ENCODE data around the gene MGST3.
"Not testable (repeated sequence)": the region's sequence is repeated elsewhere in the genome, so short reads cannot be mapped to it uniquely, and the experiment has no call there.

The MGST3 gene

DNA sequence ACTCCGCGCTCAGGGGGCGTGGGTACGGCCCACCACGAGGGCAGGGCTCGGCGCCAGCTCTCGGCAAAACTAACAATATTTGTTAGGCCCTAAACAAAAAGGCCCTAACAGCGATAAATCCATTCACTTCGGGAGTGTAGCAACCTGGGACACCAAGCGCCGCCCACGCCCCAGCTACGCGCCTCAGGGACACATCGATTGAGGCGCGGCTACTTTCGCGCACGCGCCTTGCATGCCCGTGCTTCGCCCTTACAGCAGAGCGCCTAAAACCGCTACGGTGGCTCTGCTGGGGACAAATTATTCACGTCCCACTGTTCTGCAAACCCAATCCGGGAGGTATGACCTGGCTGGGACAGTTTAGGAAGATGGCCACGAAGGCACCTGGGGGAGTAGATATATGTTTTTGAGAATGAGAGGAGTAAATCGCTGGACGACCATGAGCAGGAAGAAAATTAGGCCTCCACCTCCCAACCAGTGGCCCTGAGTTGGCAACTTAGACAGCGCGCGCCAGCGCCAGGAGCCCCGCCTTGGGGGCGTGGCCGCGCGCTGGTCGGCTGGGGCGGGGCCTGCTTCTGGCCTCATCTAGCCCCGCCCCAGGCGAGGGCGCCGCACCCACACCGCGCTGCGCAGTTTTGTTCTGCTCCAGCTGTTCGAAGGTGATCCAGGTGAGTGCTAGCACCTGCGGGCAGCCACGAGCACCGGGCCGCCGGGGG lies at the start of gene MGST3:
MGST3 (plus strand) TSS at position 606 of the 713 bp plus-strand sequence. CDS start 18,614 bp downstream, outside the sequence.
- peak within 1 kb of the TSS; percentile 96 for H2AFZ ChIP-seq (ENCODE audit: low read depth)
- TF ChIP-seq, protein P1, sequence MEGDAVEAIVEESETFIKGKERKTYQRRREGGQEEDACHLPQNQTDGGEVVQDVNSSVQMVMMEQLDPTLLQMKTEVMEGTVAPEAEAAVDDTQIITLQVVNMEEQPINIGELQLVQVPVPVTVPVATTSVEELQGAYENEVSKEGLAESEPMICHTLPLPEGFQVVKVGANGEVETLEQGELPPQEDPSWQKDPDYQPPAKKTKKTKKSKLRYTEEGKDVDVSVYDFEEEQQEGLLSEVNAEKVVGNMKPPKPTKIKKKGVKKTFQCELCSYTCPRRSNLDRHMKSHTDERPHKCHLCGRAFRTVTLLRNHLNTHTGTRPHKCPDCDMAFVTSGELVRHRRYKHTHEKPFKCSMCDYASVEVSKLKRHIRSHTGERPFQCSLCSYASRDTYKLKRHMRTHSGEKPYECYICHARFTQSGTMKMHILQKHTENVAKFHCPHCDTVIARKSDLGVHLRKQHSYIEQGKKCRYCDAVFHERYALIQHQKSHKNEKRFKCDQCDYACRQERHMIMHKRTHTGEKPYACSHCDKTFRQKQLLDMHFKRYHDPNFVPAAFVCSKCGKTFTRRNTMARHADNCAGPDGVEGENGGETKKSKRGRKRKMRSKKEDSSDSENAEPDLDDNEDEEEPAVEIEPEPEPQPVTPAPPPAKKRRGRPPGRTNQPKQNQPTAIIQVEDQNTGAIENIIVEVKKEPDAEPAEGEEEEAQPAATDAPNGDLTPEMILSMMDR (conservative IDR thresholded peaks at IDR 0.05; ENCODE audit: low read depth, low read length): no peak

DNA sequence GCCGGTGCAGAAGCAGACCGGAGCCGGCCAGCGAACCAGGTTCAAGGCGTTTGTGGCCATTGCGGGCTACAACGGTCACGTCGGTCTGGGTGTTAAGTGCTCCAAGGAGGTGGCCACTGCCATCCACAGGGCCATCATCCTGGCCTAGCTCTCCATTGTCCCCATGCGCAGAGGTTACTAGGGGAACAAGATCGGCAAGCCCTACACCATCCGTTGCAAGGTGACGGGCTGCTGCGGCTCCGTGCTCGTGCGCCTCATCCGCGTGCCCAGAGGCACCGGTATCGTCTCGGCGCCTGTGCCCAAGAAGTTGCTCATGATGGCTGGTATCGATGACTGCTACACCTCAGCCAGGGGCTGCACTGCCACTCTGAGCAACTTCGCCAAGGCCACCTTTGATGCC lies 49.1 kb upstream of the MGST3 start:
- H3K4me2 ChIP-seq: no peak overlapping the region
- H3K27me3 ChIP-seq (ENCODE audit: insufficient read depth, low read depth): no peaks in the 10 kb centered on the region
- H2AFZ ChIP-seq (ENCODE audit: low read depth): no peak overlapping the region
- H3K4me3 ChIP-seq (IDR thresholded peaks at IDR 0.05; ENCODE audit: insufficient read depth, low read depth, low read length): no peak overlapping the region
- H3K4me1 ChIP-seq (ENCODE audit: low read depth, poor library complexity, severe bottlenecking): no peaks in the 10 kb centered on the region
- no peak overlapping the region for H3K9ac ChIP-seq
- TF ChIP-seq, protein P1 (conservative IDR thresholded peaks at IDR 0.05; ENCODE audit: low read depth, low read length): no peak
- no peaks in the 10 kb centered on the region for H4K20me1 ChIP-seq (ENCODE audit: insufficient read depth)
- H3K79me2 ChIP-seq (ENCODE audit: insufficient read depth, low read depth): no peaks in the 10 kb centered on the region
- no peaks in the 10 kb centered on the region for H3K36me3 ChIP-seq (ENCODE audit: insufficient read depth)
- H3K27ac ChIP-seq: no peak overlapping the region

More for the DNA sequence above, at the start of gene MGST3:
- no peaks in the 10 kb centered on the region for H4K20me1 ChIP-seq (ENCODE audit: insufficient read depth)
- peaks cover 24% of the 10 kb centered on the region for H3K4me1 ChIP-seq (ENCODE audit: low read depth, poor library complexity, severe bottlenecking)
- no peaks in the 10 kb centered on the region for H3K79me2 ChIP-seq (ENCODE audit: insufficient read depth, low read depth)
- peak within 1 kb of the TSS; percentile 84 for H3K4me3 ChIP-seq (IDR thresholded peaks at IDR 0.05; ENCODE audit: insufficient read depth, low read depth, low read length)
- H3K27ac ChIP-seq: peak within 1 kb of the TSS; percentile 89
- H3K4me2 ChIP-seq: peak within 1 kb of the TSS; percentile 87
- H3K36me3 ChIP-seq (ENCODE audit: insufficient read depth): no peaks in the 10 kb centered on the region
- H3K27me3 ChIP-seq (ENCODE audit: insufficient read depth, low read depth): no peaks in the 10 kb centered on the region
- H3K9ac ChIP-seq: peak within 1 kb of the TSS; percentile 90

DNA sequence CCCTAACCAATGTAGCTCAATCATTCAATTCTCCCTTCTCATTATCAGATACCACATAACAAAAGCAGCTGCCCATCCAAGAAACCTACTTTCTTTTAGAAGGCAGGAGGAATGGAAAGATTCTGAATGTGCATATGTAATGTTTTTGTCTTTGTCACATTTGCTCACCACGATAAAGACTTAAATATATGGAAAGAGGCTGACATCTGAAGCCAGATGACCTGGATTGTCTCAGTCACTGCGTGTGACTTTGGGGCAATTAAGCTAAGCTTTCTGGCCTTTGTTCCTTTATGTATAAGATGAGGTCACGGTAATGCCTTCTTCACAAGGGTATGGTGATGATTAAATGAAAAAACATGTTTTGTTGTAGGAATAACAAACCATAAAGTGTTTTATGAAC lies 44.6 kb upstream of the MGST3 start:
- Histone ChIP-seq H3K4me3 (IDR thresholded peaks at IDR 0.05; ENCODE audit: insufficient read depth, low read depth, low read length) (no peak overlapping the region), H2AFZ (ENCODE audit: low read depth) (no peak overlapping the region), H3K36me3 (ENCODE audit: insufficient read depth) (no peaks in the 10 kb centered on the region), H4K20me1 (ENCODE audit: insufficient read depth) (no peaks in the 10 kb centered on the region), H3K4me2 (no peak overlapping the region), H3K27ac (no peak overlapping the region), H3K79me2 (ENCODE audit: insufficient read depth, low read depth) (no peaks in the 10 kb centered on the region), H3K4me1 (ENCODE audit: low read depth, poor library complexity, severe bottlenecking) (no peaks in the 10 kb centered on the region), H3K9ac (no peak overlapping the region), H3K27me3 (ENCODE audit: insufficient read depth, low read depth) (no peaks in the 10 kb centered on the region)
- TF ChIP-seq, protein P1 (conservative IDR thresholded peaks at IDR 0.05; ENCODE audit: low read depth, low read length): no peak

DNA sequence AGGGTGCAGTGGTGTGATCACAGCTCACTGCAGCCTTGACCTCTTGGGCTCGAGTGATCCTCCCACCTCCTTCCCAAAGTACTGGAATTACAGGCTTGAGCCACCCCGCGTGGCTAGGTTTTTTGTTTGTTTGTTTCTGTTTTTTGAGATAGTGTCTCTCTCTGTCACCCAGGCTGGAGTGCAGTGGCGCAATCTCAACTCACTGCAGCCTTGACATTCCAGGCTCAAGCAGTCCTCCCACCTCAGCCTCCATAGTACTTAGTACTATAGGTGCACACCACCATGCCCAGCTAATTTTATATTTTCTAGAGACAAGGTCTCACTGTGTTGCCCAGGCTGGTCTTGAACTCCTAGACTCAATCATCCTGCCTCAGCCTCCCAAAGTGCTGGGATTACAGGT lies 39.6 kb upstream of the MGST3 start:
- H3K79me2 ChIP-seq (ENCODE audit: insufficient read depth, low read depth); H3K36me3 ChIP-seq (ENCODE audit: insufficient read depth); H3K9ac ChIP-seq; H3K4me3 ChIP-seq (IDR thresholded peaks at IDR 0.05; ENCODE audit: insufficient read depth, low read depth, low read length); H3K27ac ChIP-seq; H2AFZ ChIP-seq (ENCODE audit: low read depth); H3K27me3 ChIP-seq (ENCODE audit: insufficient read depth, low read depth); H4K20me1 ChIP-seq (ENCODE audit: insufficient read depth); H3K4me2 ChIP-seq: not testable (repeated sequence)
- H3K4me1 ChIP-seq (ENCODE audit: low read depth, poor library complexity, severe bottlenecking): peaks cover 37% of the 10 kb centered on the region
